Thoracic aorta (tissue), 2 donors: ENCODE data around the gene LCN6. TPM values are rescaled to one million over a fixed set of nuclear protein-coding genes. Genes with fewer than 3 reads are reported as not detected.
A peak's percentile ranks its signal among the peaks of the same experiment; 100 is the strongest.

Source experiments
- ATAC-seq: fragments of 150-250 bp; one replicate; pipeline ENCODE4 v1.8.0; 2017; ENCODE audit warnings: low read depth; ENCODE audit not compliant: insufficient number of reproducible peaks, low FRiP score
- DNase-seq: peaks from one replicate; pipeline ENCODE4 v3.0.0-alpha.2; 2020; ENCODE audit warnings: low spot score
- H3K27ac ChIP-seq, 2 donors: fragments of 200-600 bp; sonication (generic); 1 replicate in 1 of 2; 2 replicates in 1 of 2; pipeline ENCODE4 v1.5.1; 2016; ENCODE audit warnings: mild to moderate bottlenecking in 2 of 2, moderate library complexity in 2 of 2
- H3K27me3 ChIP-seq: fragments of 200-600 bp; sonication (generic); replicated peaks from 2 replicates; pipeline ENCODE4 v1.6.0; 2016; ENCODE audit warnings: mild to moderate bottlenecking; ENCODE audit not compliant: insufficient read depth
- H3K36me3 ChIP-seq: fragments of 200-600 bp; sonication (generic); one replicate; pipeline ENCODE4 v1.5.1; 2016
- H3K4me1 ChIP-seq, 2 donors: fragments of 200-600 bp; sonication (generic); 1 replicate in 1 of 2; 2 replicates in 1 of 2; pipeline versions ENCODE4 v1.5.1 to v1.6.0; 2016; ENCODE audit warnings: low read depth in 2 of 2, mild to moderate bottlenecking in 1 of 2; ENCODE audit not compliant: control insufficient read depth in 1 of 2
- H3K4me3 ChIP-seq: fragments of 200-600 bp; sonication (generic); 2 replicates; pipeline ENCODE4 v1.5.1; 2016; ENCODE audit warnings: mild to moderate bottlenecking
- H3K9me3 ChIP-seq: fragments of 200-600 bp; sonication (generic); 2 replicates; pipeline ENCODE4 v1.5.1; 2016
- CTCF ChIP-seq: fragments of 200-600 bp; sonication (generic); IDR thresholded peaks from one replicate; pipeline ENCODE4 v1.5.1; 2019; ENCODE audit warnings: antibody characterized with exemption
- total RNA-seq, 2 donors: library from RNA; depleted of rRNA; stranded (reverse); fragments of >200 nt; gene quantifications; one replicate each; pipeline versions ENCODE4 v1.1.0 to v1.2.3, GENCODE V29; 2016

The LCN6 gene
- total RNA-seq, 2 donors from 2014 or later, result 4.5 to 25.3 TPM

- Histone ChIP-seq H3K36me3 (no peaks in the 10 kb centered on the region), H3K9me3 (no peaks in the 10 kb centered on the region), H3K27ac (no peak overlapping the region), H3K4me1 (no peaks in the 10 kb centered on the region), H3K27me3 (no peaks in the 10 kb centered on the region), H3K4me3 (no peak overlapping the region)
- ATAC-seq (no peak), DNase-seq (no peak)
- TF ChIP-seq CTCF, result no peak
Measured at GRCh38 chr9:136734837-136735496, 13.4 kb downstream of the LCN6 start.

- Histone ChIP-seq H3K36me3 (no peaks in the 10 kb centered on the region), H3K9me3 (no peaks in the 10 kb centered on the region), H3K4me3 (no peak overlapping the region), H3K4me1 (peaks cover 0 to 7% of the 10 kb centered on the region in 2 donors), H3K27ac (no peak overlapping the region), H3K27me3 (no peaks in the 10 kb centered on the region)
- DNase-seq, result no peak
- no peak for TF ChIP-seq CTCF
- no peak for ATAC-seq
Measured at GRCh38 chr9:136733611-136734010, 14.7 kb downstream of the LCN6 start.

GRCh38 chr9:136732444-136733178 lies 15.7 kb downstream of the LCN6 start:
- no peak for DNase-seq
- ATAC-seq, result no peak
- H3K4me1 ChIP-seq, result peaks cover 0 to 11% of the 10 kb centered on the region in 2 donors
- TF ChIP-seq CTCF, result no peak
- H3K4me3 ChIP-seq, result no peak overlapping the region
- no peaks in the 10 kb centered on the region for H3K9me3 ChIP-seq
- H3K27ac ChIP-seq, result no peak overlapping the region
- no peaks in the 10 kb centered on the region for H3K27me3 ChIP-seq
- no peaks in the 10 kb centered on the region for H3K36me3 ChIP-seq

GRCh38 chr9:136729926-136730325 lies 18.4 kb downstream of the LCN6 start:
- Histone ChIP-seq H3K4me1 (peaks cover 8 to 28% of the 10 kb centered on the region in 2 donors), H3K27ac (no peak overlapping the region), H3K36me3 (peaks cover 3% of the 10 kb centered on the region), H3K27me3 (no peaks in the 10 kb centered on the region), H3K4me3 (no peak overlapping the region), H3K9me3 (no peaks in the 10 kb centered on the region)
- DNase-seq, result no peak
- no peak for TF ChIP-seq CTCF
- ATAC-seq, result no peak

GRCh38 chr9:136729144-136729543 lies 19.2 kb downstream of the LCN6 start:
- no peak overlapping the region for H3K27ac ChIP-seq
- no peaks in the 10 kb centered on the region for H3K9me3 ChIP-seq
- no peaks in the 10 kb centered on the region for H3K27me3 ChIP-seq
- H3K4me3 ChIP-seq, result peak overlapping the region; percentile 76
- no peak for TF ChIP-seq CTCF
- DNase-seq (no peak), ATAC-seq (no peak)
- peaks cover 6% of the 10 kb centered on the region for H3K36me3 ChIP-seq
- H3K4me1 ChIP-seq, result peaks cover 8 to 28% of the 10 kb centered on the region in 2 donors
